GM23338 (cell line): ENCODE data around the gene TAF13. TPM values are rescaled to one million over a fixed set of nuclear protein-coding genes. Genes with fewer than 3 reads are reported as not detected.

Experiments used
- ATAC-seq: fragments of 200-7000 bp; cut with Tn5 transposase; 3 replicates; pipeline ENCODE4 v1.9.1; 2020
- DNase-seq: peaks from one replicate; pipeline ENCODE4 v3.0.0-alpha.2; 2015; ENCODE audit warnings: low spot score
- H2AFZ ChIP-seq: fragments of 200-600 bp; sonication (generic); 2 replicates; pipeline ENCODE4 v1.8.0; 2016; ENCODE audit warnings: antibody characterized with exemption, mild to moderate bottlenecking, moderate library complexity
- H3F3A ChIP-seq: fragments of 200-600 bp; sonication (generic); replicated peaks from 2 replicates; pipeline ENCODE4 v1.8.0; 2017; ENCODE audit warnings: antibody characterized with exemption, mixed run types, low read depth
- H3K27ac ChIP-seq: fragments of 200-600 bp; sonication (generic); 2 replicates; pipeline ENCODE4 v1.6.1; 2016; ENCODE audit warnings: low read depth
- H3K27me3 ChIP-seq: fragments of 200-600 bp; sonication (generic); 2 replicates; pipeline ENCODE4 v1.8.0; 2016; ENCODE audit warnings: mild to moderate bottlenecking, mixed run types, moderate library complexity; ENCODE audit not compliant: insufficient read depth
- H3K36me3 ChIP-seq: fragments of 200-600 bp; sonication (generic); 2 replicates; pipeline ENCODE4 v1.8.0; 2016; ENCODE audit warnings: mild to moderate bottlenecking; ENCODE audit not compliant: insufficient read depth
- H3K4me1 ChIP-seq: fragments of 200-600 bp; sonication (generic); 2 replicates; pipeline ENCODE4 v1.8.0; 2016; ENCODE audit warnings: mild to moderate bottlenecking, moderate library complexity; ENCODE audit not compliant: insufficient read depth
- H3K4me2 ChIP-seq: fragments of 200-600 bp; sonication (generic); 2 replicates; pipeline ENCODE4 v1.7.1; 2017; ENCODE audit warnings: mixed run types
- H3K4me3 ChIP-seq: fragments of 200-600 bp; sonication (generic); 2 replicates; pipeline ENCODE4 v1.6.1; 2016; ENCODE audit warnings: mixed run types
- H3K79me2 ChIP-seq: fragments of 200-600 bp; sonication (generic); replicated peaks from 2 replicates; pipeline ENCODE4 v1.8.0; 2017; ENCODE audit warnings: mild to moderate bottlenecking; ENCODE audit not compliant: insufficient read depth
- H3K9me2 ChIP-seq: fragments of 200-600 bp; sonication (generic); 2 replicates; pipeline ENCODE4 v1.8.0; 2017; ENCODE audit not compliant: insufficient read depth
- H4K20me1 ChIP-seq: fragments of 200-600 bp; sonication (generic); replicated peaks from 2 replicates; pipeline ENCODE4 v1.8.0; 2017; ENCODE audit warnings: mild to moderate bottlenecking; ENCODE audit not compliant: insufficient read depth
- H3K27ac Mint-ChIP-seq: 2 replicates; pipeline ENCODE4 v1.8.0; 2020; ENCODE audit warnings: inconsistent platforms, mild to moderate bottlenecking, moderate library complexity, mixed read lengths
- H3K27me3 Mint-ChIP-seq: 3 replicates; pipeline ENCODE4 v1.8.0; 2022; ENCODE audit warnings: low read depth, mild to moderate bottlenecking, moderate library complexity, mixed read lengths, inconsistent platforms; ENCODE audit not compliant: insufficient read depth, poor library complexity
- H3K36me3 Mint-ChIP-seq: 3 replicates; pipeline ENCODE4 v1.8.0; 2021; ENCODE audit warnings: low read depth, mild to moderate bottlenecking, inconsistent platforms, moderate library complexity, mixed read lengths
- H3K4me1 Mint-ChIP-seq: 3 replicates; pipeline ENCODE4 v1.8.0; 2020; ENCODE audit warnings: mild to moderate bottlenecking, inconsistent platforms, mixed read lengths
- H3K4me3 Mint-ChIP-seq: 3 replicates; pipeline ENCODE4 v1.8.0; 2021; ENCODE audit warnings: moderate library complexity, mild to moderate bottlenecking, inconsistent platforms, mixed read lengths
- H3K9me3 Mint-ChIP-seq: 3 replicates; pipeline ENCODE4 v1.8.0; 2020; ENCODE audit warnings: moderate library complexity, mild to moderate bottlenecking, inconsistent platforms, mixed read lengths
- EZH2 ChIP-seq: fragments of 200-600 bp; sonication (generic); IDR thresholded peaks from one replicate; pipeline ENCODE4 v1.8.0; 2017; ENCODE audit warnings: antibody characterized with exemption, mild to moderate bottlenecking, low read depth; ENCODE audit not compliant: unreplicated experiment
- ZNF114 ChIP-seq: fragments of 250-450 bp; sonication (Bioruptor Pico); IDR thresholded peaks from 2 replicates; pipeline ENCODE4 v1.5.0; 2020; ENCODE audit warnings: mild to moderate bottlenecking, moderate library complexity
- ZNF331 ChIP-seq: fragments of 250-450 bp; sonication (Bioruptor Pico); IDR thresholded peaks from 2 replicates; pipeline ENCODE4 v1.5.0; 2020; ENCODE audit warnings: low read depth, mild to moderate bottlenecking, moderate library complexity
- polyA plus RNA-seq: library from polyadenylated mRNA; unstranded; fragments of >200 nt; fragmentation: Nextera tagmentation; extraction: Ambion mirVana; gene quantifications from 2 replicates; pipeline ENCODE4 v1.2.1, GENCODE V29; 2016
- total RNA-seq: library from RNA; depleted of rRNA; stranded (reverse); fragments of >200 nt; shearing (Covaris generic); gene quantifications from 2 replicates; pipeline ENCODE4 v1.2.3, GENCODE V29; 2014
- TF ChIP-seq, protein P1 (sequence below), 2 experiments: fragments of 200-600 bp in 1 of 2; sonication (generic) in 1 of 2; conservative IDR thresholded peaks; 2 replicates each; pipeline versions ENCODE4 v1.5.1 to v1.6.1; 2016 to 2017; ENCODE audit warnings: antibody characterized with exemption in 2 of 2, low read depth in 2 of 2, mild to moderate bottlenecking in 2 of 2, moderate library complexity in 1 of 2

The TAF13 gene
- total and polyA plus RNA-seq, 2 experiments from 2014 or later = 43.7 to 55.8 TPM

DNA sequence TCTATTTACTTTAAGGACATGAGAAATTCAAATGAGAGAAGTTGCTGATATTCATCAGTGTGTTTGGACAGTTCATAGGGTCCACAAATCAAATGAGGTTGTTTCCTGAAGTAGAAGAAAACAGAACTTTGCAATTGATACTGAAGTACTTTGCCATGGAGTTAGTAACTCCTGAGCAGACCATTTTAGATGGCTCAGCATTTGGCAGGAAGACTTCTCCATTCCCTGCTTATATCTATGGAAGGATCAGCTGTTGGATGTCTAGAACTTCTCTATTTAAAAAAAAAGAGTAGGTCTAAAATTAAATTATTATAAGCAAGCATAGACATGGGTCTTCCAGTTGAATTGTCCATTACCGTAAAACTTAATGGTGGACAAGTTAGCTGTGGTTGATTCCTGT is 19.8 kb upstream of the TAF13 start (continued):
- TF ChIP-seq ZNF114 = no peak
- TF ChIP-seq EZH2 = no peak

DNA sequence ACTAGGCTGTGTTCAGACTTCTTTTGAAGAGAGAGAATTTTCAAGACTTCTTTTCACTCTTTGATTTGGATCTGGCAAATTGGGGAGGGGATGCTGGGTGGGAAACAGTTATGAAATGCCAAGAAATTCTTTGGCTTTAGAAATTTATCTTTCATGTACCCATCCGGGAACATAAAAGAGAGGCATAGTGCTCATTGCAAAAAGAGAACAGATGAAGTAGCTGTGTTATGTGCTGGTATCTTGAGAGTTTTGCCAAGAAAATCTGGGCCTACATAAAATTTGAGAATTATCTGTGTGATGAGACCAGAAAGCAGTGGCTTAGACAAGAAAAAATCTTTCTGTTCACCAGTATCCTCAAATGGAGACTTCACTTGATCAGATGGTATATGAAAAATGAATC is 19.1 kb upstream of the TAF13 start:
- TF ChIP-seq ZNF114 = no peak
- no peak overlapping the region for H3K4me3 Mint-ChIP-seq
- ATAC-seq = no peak
- Histone ChIP-seq H3K4me3 (no peak overlapping the region), H3K36me3 (no peaks in the 10 kb centered on the region), H3K4me1 (peaks cover 8% of the 10 kb centered on the region), H3K79me2 (peaks cover 21% of the 10 kb centered on the region), H3K4me2 (no peak overlapping the region), H2AFZ (no peak overlapping the region), H4K20me1 (no peaks in the 10 kb centered on the region; the same call in 1 of the 2 replicates), H3K27ac (no peak overlapping the region), H3F3A (peaks cover 6% of the 10 kb centered on the region), H3K27me3 (no peaks in the 10 kb centered on the region), H3K9me2 (no peaks in the 10 kb centered on the region)
- H3K4me1 Mint-ChIP-seq = peaks cover 15% of the 10 kb centered on the region
- H3K36me3 Mint-ChIP-seq = peaks cover 14% of the 10 kb centered on the region
- H3K9me3 Mint-ChIP-seq = peaks cover 4% of the 10 kb centered on the region; the same call in 2 of the 3 replicates
- H3K27ac Mint-ChIP-seq = no peak overlapping the region
- peaks cover 15% of the 10 kb centered on the region for H3K27me3 Mint-ChIP-seq
- no peak for DNase-seq

DNA sequence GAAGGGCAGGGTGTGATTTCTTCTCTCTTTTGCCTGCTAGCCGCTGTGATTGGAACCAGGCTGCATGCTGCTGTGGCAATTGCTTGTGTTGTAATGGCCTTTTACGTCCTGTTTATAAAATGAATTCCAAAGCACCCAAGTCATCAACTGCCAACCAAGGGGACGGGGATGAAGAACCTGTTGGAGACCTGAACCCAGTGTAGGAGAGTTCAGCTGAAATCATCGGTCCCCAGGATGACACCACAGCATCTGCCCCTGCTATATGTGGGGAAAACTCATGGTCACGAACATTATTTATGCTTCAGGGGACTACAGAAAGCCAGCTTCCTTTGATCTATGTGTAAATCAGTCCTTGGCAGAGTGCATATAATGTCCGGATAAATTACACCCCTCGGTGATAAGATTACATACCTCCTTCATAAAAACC is 18.6 kb upstream of the TAF13 start:
- Mint-ChIP-seq H3K4me1 (peaks cover 18% of the 10 kb centered on the region), H3K27ac (no peak overlapping the region), H3K36me3 (peaks cover 14% of the 10 kb centered on the region), H3K9me3 (peaks cover 3% of the 10 kb centered on the region; the same call in 1 of the 3 replicates), H3K4me3 (no peak overlapping the region), H3K27me3 (peaks cover 16% of the 10 kb centered on the region)
- DNase-seq (no peak), ATAC-seq (no peak)
- Histone ChIP-seq H3K4me3 (no peak overlapping the region), H3K36me3 (no peaks in the 10 kb centered on the region), H3K27me3 (no peaks in the 10 kb centered on the region), H3K4me1 (peaks cover 13% of the 10 kb centered on the region), H3K4me2 (no peak overlapping the region), H3F3A (peaks cover 7% of the 10 kb centered on the region), H2AFZ (no peak overlapping the region), H3K9me2 (no peaks in the 10 kb centered on the region), H3K27ac (no peak overlapping the region), H4K20me1 (no peaks in the 10 kb centered on the region; the same call in 1 of the 2 replicates), H3K79me2 (peaks cover 21% of the 10 kb centered on the region)
- TF ChIP-seq ZNF331 (CRISPR knock-in tag) = no peak
- no peak for TF ChIP-seq EZH2
- TF ChIP-seq, protein P1, sequence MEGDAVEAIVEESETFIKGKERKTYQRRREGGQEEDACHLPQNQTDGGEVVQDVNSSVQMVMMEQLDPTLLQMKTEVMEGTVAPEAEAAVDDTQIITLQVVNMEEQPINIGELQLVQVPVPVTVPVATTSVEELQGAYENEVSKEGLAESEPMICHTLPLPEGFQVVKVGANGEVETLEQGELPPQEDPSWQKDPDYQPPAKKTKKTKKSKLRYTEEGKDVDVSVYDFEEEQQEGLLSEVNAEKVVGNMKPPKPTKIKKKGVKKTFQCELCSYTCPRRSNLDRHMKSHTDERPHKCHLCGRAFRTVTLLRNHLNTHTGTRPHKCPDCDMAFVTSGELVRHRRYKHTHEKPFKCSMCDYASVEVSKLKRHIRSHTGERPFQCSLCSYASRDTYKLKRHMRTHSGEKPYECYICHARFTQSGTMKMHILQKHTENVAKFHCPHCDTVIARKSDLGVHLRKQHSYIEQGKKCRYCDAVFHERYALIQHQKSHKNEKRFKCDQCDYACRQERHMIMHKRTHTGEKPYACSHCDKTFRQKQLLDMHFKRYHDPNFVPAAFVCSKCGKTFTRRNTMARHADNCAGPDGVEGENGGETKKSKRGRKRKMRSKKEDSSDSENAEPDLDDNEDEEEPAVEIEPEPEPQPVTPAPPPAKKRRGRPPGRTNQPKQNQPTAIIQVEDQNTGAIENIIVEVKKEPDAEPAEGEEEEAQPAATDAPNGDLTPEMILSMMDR (conservative IDR thresholded peaks at IDR 0.05; ENCODE audit: low read depth in 2 of 2) = no peak

DNA sequence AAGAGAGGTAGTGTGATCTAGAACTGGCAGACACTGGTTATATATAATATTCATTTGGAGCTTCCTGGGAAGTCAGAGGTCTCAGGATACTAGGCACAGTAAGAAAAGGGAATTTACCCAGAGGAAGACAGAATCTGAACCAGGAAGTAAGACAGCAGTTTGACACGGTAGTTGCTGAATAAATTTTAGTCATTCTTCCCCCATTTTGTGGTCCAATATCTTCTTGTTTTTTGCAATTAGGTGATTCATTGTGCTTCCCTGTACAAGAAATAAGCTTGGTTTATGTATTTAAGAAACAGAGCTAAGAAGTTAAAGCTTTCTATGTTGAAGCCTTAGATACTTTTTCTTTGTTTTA is 16.0 kb upstream of the TAF13 start:
- no peak overlapping the region for H2AFZ ChIP-seq

More for the DNA sequence above, 16.0 kb upstream of the TAF13 start:
- peaks cover 21% of the 10 kb centered on the region for H3K79me2 ChIP-seq
- peaks cover 14% of the 10 kb centered on the region for H3K27me3 Mint-ChIP-seq
- peaks cover 3% of the 10 kb centered on the region; the same call in 1 of the 3 replicates for H3K9me3 Mint-ChIP-seq
- H3K27me3 ChIP-seq = no peaks in the 10 kb centered on the region
- no peak for DNase-seq
- H3K27ac Mint-ChIP-seq = peak overlapping the region; percentile 96; the same call in 1 of the 2 replicates
- no peaks in the 10 kb centered on the region; the same call in 1 of the 2 replicates for H4K20me1 ChIP-seq
- peaks cover 14% of the 10 kb centered on the region for H3K36me3 Mint-ChIP-seq
- no peak overlapping the region for H3K27ac ChIP-seq
- H3F3A ChIP-seq = peaks cover 8% of the 10 kb centered on the region
- H3K4me3 Mint-ChIP-seq = peak overlapping the region; percentile 86
- no peaks in the 10 kb centered on the region for H3K9me2 ChIP-seq
- H3K4me2 ChIP-seq = peak overlapping the region; percentile 94
- H3K4me1 Mint-ChIP-seq = peaks cover 22% of the 10 kb centered on the region
- peak overlapping the region; percentile 95 for H3K4me3 ChIP-seq
- peaks cover 14% of the 10 kb centered on the region for H3K4me1 ChIP-seq
- no peak for ATAC-seq
- no peak for TF ChIP-seq EZH2
- H3K36me3 ChIP-seq = no peaks in the 10 kb centered on the region
